ENCODE data around the gene PHAF1.

DNA sequence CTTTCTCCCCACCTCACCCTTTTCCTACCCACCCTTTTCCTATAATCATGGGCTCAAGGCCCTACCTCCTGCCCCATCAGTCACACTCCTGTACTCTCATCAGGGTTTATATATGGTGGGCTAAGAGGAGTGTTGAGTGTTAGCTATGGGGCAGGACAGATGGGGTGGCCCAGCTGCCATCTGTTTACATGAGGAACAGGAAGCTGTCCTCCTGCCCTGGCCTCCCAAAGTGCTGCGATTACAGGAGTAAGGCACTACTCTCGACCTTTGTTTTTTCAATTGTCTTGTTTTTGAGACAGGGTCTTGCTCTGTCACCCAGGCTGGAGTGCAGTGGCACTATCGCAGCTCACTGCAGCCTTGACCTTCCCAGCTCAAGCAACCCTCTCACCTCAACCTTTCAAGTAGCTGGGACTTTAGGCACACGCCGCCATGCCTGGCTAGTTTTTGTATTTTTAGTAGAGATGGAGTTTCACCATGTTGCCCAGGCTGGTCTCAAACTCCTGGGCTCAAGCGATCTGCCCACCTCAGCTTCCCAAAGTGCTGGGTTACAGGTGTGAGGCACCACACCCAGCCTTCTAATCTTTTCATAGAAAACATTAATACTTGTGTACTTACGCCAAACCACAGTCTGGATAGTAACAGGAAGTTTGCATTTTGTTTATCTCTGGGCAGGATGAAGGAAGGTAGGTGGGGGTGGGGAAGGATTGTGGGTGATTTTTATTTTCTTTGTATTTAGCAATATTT is 48.3 kb downstream of the PHAF1 start:
- TF ChIP-seq, protein P1, sequence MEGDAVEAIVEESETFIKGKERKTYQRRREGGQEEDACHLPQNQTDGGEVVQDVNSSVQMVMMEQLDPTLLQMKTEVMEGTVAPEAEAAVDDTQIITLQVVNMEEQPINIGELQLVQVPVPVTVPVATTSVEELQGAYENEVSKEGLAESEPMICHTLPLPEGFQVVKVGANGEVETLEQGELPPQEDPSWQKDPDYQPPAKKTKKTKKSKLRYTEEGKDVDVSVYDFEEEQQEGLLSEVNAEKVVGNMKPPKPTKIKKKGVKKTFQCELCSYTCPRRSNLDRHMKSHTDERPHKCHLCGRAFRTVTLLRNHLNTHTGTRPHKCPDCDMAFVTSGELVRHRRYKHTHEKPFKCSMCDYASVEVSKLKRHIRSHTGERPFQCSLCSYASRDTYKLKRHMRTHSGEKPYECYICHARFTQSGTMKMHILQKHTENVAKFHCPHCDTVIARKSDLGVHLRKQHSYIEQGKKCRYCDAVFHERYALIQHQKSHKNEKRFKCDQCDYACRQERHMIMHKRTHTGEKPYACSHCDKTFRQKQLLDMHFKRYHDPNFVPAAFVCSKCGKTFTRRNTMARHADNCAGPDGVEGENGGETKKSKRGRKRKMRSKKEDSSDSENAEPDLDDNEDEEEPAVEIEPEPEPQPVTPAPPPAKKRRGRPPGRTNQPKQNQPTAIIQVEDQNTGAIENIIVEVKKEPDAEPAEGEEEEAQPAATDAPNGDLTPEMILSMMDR (IDR thresholded peaks at IDR 0.05), result no peak
- no peak for TF ChIP-seq EZH2phosphoT487 (IDR thresholded peaks at IDR 0.05)
